ENCODE measurements around the gene SASH1.

DNA sequence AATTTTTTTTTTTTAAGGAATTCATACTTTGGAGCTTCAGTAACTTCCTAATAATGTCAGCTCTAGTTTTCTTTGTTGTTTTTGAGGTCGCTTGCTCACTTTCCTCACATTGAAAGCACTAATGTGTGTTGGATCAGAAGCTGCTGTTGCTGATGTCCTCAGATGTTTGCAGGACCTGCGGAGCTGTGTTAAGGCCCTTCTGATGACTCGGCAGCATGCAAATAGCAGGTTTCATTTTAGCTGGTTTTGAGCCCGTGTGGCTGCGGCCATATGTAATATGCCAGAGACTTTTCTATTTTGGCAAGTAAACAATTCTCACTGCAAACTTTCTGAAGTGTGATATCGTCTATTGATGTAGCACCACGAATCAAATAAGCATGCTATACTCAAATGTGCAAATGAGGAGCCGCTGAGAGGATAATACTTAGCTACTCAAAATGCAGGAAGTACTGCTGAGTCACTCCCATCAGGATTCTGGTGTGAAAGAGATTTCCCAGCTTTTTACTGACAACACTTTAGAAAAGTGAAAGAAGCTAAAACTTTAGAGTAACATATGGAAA lies 187.8 kb downstream of the SASH1 start:
- TF ChIP-seq EZH2phosphoT487 (IDR thresholded peaks at IDR 0.05; ENCODE audit: insufficient read depth, low read depth) (0 out of 2 replicates have a peak, but pooled peaks have one; percentile 21), EZH2 (IDR thresholded peaks at IDR 0.05; ENCODE audit: insufficient read depth, poor library complexity, severe bottlenecking) (no peak)

Data from GM23248 (cell line).